Activated T-cell treated with anti-CD3 and anti-CD28 coated beads, Interleukin-2, amount 50 U/mL, for 24 hours (primary cell): ENCODE data around the gene NLN.
"Not testable (repeated sequence)": the region's sequence is repeated elsewhere in the genome, so short reads cannot be mapped to it uniquely, and the experiment has no call there.

Source experiments
- DNase-seq: peaks from one replicate; pipeline ENCODE4 v3.0.0-alpha.2; 2020
- H3K27ac Mint-ChIP-seq: 2 replicates; pipeline ENCODE4 v1.8.0; 2020; ENCODE audit warnings: mild to moderate bottlenecking, mixed read lengths
- H3K27me3 Mint-ChIP-seq: 2 replicates; pipeline ENCODE4 v1.8.0; 2020; ENCODE audit warnings: mixed read lengths
- H3K36me3 Mint-ChIP-seq: 2 replicates; pipeline ENCODE4 v1.8.0; 2020; ENCODE audit warnings: low read depth, mixed read lengths
- H3K4me1 Mint-ChIP-seq: 2 replicates; pipeline ENCODE4 v1.8.0; 2020; ENCODE audit warnings: low read depth, mixed read lengths
- H3K4me3 Mint-ChIP-seq: 2 replicates; pipeline ENCODE4 v1.8.0; 2020; ENCODE audit warnings: mild to moderate bottlenecking, moderate library complexity, mixed read lengths
- H3K9me3 Mint-ChIP-seq: 2 replicates; pipeline ENCODE4 v1.8.0; 2020; ENCODE audit warnings: mixed read lengths

Gene NLN

GRCh38 chr5:65863747-65864146, 141.7 kb downstream of the NLN start:
- Mint-ChIP-seq H3K4me1 (peaks cover 25% of the 10 kb centered on the region), H3K27me3 (no peaks in the 10 kb centered on the region), H3K27ac (no peak overlapping the region), H3K4me3 (no peak overlapping the region), H3K9me3 (no peaks in the 10 kb centered on the region), H3K36me3 (no peaks in the 10 kb centered on the region)
- no peak for DNase-seq

DNA sequence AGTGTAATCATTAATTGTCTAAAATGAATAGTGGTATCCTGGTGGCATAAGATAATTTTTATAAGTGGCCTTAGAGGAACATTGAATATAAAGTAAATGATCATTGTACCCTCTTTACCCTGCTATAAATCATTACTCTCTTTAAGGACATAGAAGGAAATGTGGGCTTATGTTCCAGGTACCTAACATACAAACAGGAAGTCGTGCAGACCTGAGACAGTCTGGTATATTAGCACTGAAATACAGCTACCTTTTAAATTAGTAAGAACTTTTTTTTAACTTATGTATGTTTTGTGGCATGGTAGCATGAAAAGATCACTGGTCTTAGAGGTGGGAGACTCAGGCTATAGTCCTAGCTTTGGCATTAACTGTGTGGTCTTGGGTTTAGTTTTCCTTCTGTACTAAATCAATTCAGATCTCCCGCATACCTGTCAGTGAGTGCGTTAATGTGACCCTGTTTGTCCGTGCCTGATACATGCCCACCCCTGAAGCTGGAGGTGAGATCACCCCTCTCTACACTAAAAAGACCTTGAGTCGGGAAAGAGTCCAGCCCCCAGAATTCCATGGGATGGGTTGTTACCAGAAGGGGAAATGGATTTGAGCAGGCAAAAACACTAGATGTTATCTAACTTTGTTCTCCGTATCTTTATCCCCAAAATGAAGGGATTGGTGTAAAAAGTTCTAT, 145.0 kb downstream of the NLN start:
- Mint-ChIP-seq H3K27ac (peak overlapping the region; percentile 22), H3K4me3 (peak overlapping the region; percentile 51), H3K4me1 (peaks cover 29% of the 10 kb centered on the region), H3K27me3 (no peaks in the 10 kb centered on the region), H3K36me3 (no peaks in the 10 kb centered on the region), H3K9me3 (peaks cover 4% of the 10 kb centered on the region)
- DNase-seq, result no peak

GRCh38 chr5:65867542-65868195, 145.7 kb downstream of the NLN start:
- H3K9me3 Mint-ChIP-seq, result peaks cover 4% of the 10 kb centered on the region
- H3K27me3 Mint-ChIP-seq, result no peaks in the 10 kb centered on the region
- H3K36me3 Mint-ChIP-seq, result no peaks in the 10 kb centered on the region
- H3K27ac Mint-ChIP-seq, result peak overlapping the region; percentile 22
- peak overlapping the region; percentile 51 for H3K4me3 Mint-ChIP-seq
- H3K4me1 Mint-ChIP-seq, result peaks cover 26% of the 10 kb centered on the region
- DNase-seq, result no peak

GRCh38 chr5:65868509-65868908, 146.5 kb downstream of the NLN start:
- H3K27me3 Mint-ChIP-seq, result no peaks in the 10 kb centered on the region

DNA sequence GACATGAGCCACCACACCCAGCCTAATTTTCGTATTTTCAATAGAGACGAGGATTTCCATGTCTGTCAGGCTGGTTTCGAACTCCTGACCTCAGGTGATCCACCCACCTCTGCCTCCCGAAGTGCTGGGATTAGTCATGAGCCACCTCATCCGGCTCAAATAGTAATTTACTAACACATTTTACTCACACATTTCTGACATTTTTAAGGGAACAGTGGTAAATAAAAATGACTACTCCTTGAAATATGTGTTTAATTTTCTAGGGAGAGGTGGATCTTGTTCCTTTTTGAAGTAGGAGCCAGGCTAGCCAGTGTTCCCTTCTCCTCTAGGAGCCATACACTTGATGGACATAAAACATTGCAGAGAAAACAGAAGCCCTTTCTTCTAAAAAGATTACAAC, 149.2 kb downstream of the NLN start:
- no peaks in the 10 kb centered on the region for H3K36me3 Mint-ChIP-seq
- H3K27ac Mint-ChIP-seq, result no peak overlapping the region
- no peak for DNase-seq
- peaks cover 4% of the 10 kb centered on the region for H3K9me3 Mint-ChIP-seq
- H3K4me1 Mint-ChIP-seq, result peaks cover 21% of the 10 kb centered on the region
- H3K4me3 Mint-ChIP-seq, result no peak overlapping the region
- no peaks in the 10 kb centered on the region for H3K27me3 Mint-ChIP-seq

More at GRCh38 chr5:65868509-65868908, 146.5 kb downstream of the NLN start:
- H3K4me3 Mint-ChIP-seq, result no peak overlapping the region
- H3K27ac Mint-ChIP-seq, result no peak overlapping the region
- no peak for DNase-seq
- peaks cover 26% of the 10 kb centered on the region for H3K4me1 Mint-ChIP-seq
- H3K36me3 Mint-ChIP-seq, result no peaks in the 10 kb centered on the region
- H3K9me3 Mint-ChIP-seq, result peaks cover 4% of the 10 kb centered on the region

GRCh38 chr5:65871776-65872175, 149.8 kb downstream of the NLN start:
- not testable (repeated sequence) for H3K9me3 Mint-ChIP-seq, DNase-seq, H3K4me3 Mint-ChIP-seq, H3K27me3 Mint-ChIP-seq, H3K27ac Mint-ChIP-seq, H3K36me3 Mint-ChIP-seq
- peaks cover 16% of the 10 kb centered on the region for H3K4me1 Mint-ChIP-seq

- Mint-ChIP-seq H3K27me3 (no peaks in the 10 kb centered on the region), H3K4me1 (peaks cover 4% of the 10 kb centered on the region), H3K4me3 (no peak overlapping the region), H3K27ac (no peak overlapping the region), H3K36me3 (no peaks in the 10 kb centered on the region), H3K9me3 (peaks cover 6% of the 10 kb centered on the region)
- DNase-seq, result no peak
These were observed 151.3 kb downstream of the NLN start for GRCh38 chr5:65873181-65873750.

DNA sequence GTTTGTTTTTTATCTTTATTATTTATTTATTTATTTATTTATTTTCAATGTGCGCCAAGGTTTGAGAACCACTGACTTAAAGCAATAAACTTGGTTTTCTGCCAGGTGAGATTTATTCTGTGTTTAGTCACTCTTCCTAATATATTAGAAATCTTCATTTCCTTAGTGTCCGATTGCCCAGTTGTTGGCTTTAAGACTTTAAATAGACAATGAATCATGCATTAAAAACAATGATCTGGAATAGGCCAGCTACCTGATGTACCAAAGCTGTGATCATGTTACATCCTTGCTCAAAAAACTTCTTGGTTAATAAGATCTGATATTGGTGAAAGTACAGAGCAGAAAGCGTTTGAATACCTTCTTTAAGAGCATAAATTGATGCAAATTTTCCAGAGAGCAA, 152.2 kb downstream of the NLN start:
- H3K27me3 Mint-ChIP-seq, result no peaks in the 10 kb centered on the region

GRCh38 chr5:65876496-65876895, 154.5 kb downstream of the NLN start:
- H3K36me3 Mint-ChIP-seq, result no peaks in the 10 kb centered on the region

More for the DNA sequence above, 152.2 kb downstream of the NLN start:
- Mint-ChIP-seq H3K36me3 (no peaks in the 10 kb centered on the region), H3K4me1 (peaks cover 4% of the 10 kb centered on the region), H3K27ac (no peak overlapping the region), H3K4me3 (no peak overlapping the region), H3K9me3 (peaks cover 9% of the 10 kb centered on the region)
- no peak for DNase-seq

GRCh38 chr5:65876970-65877369, 155.0 kb downstream of the NLN start:
- Mint-ChIP-seq H3K27ac (no peak overlapping the region), H3K27me3 (no peaks in the 10 kb centered on the region), H3K4me1 (peaks cover 5% of the 10 kb centered on the region), H3K36me3 (no peaks in the 10 kb centered on the region), H3K4me3 (no peak overlapping the region), H3K9me3 (peaks cover 5% of the 10 kb centered on the region)
- no peak for DNase-seq

More at GRCh38 chr5:65876496-65876895, 154.5 kb downstream of the NLN start:
- H3K4me3 Mint-ChIP-seq, result no peak overlapping the region
- no peaks in the 10 kb centered on the region for H3K27me3 Mint-ChIP-seq
- no peak for DNase-seq
- H3K27ac Mint-ChIP-seq, result no peak overlapping the region
- H3K4me1 Mint-ChIP-seq, result peaks cover 9% of the 10 kb centered on the region
- peaks cover 9% of the 10 kb centered on the region for H3K9me3 Mint-ChIP-seq
